Mammary epithelial cell (primary cell): ENCODE data around the gene CEACAM19.
"Not testable (repeated sequence)": the region's sequence is repeated elsewhere in the genome, so short reads cannot be mapped to it uniquely, and the experiment has no call there.

Source experiments
- CTCF ChIP-seq, 2 donors: IDR thresholded peaks in 1 of 2; conservative IDR thresholded peaks in 1 of 2; 2 replicates each; pipeline ENCODE4 v1.5.1; 2011 to 2012; ENCODE audit warnings: inconsistent platforms in 2 of 2, low read length in 2 of 2, mild to moderate bottlenecking in 2 of 2, control low read depth in 1 of 2, low read depth in 1 of 2; ENCODE audit not compliant: insufficient read depth in 1 of 2; ENCODE audit errors: extremely low read depth in 1 of 2
- EZH2 ChIP-seq: IDR thresholded peaks from 2 replicates; pipeline ENCODE4 v1.6.1; 2012; ENCODE audit warnings: low read length, inconsistent platforms, borderline replicate concordance

- not testable (repeated sequence) for TF ChIP-seq CTCF (conservative IDR thresholded peaks at IDR 0.05 in 1 of 2, IDR thresholded peaks at IDR 0.05 in 1 of 2; ENCODE audit: extremely low read depth in 1 of 2, insufficient read depth in 1 of 2, low read depth in 1 of 2, low read length in 2 of 2); EZH2
Measured at GRCh38 chr19:44625637-44626036, 45.6 kb upstream of the CEACAM19 start.
